HCT116 (cell line): ENCODE results near the gene CTSW. TPM values are rescaled to one million over a fixed set of nuclear protein-coding genes. Genes with fewer than 3 reads are reported as not detected.

ENCODE experiments used
- ATAC-seq: fragments of 200-7000 bp; cut with Tn5 transposase; 2 replicates; pipeline ENCODE4 v1.9.1; 2020; ENCODE audit warnings: mild to moderate bottlenecking, moderate library complexity
- BruUV-seq: library from RNA; stranded (reverse); fragments of 400-500 nt; replicated peaks from 2 replicates; lab custom pipeline; 2021; lab: Mats Ljungman, UMichigan
- CTCF ChIA-PET: fragments of 300-600 bp; sonication (Branson Sonifier 250); formaldehyde crosslinking; loops from one replicate; lab custom pipeline; 2021; ENCODE audit warnings: antibody characterized with exemption; lab: Charles Lee
- POLR2A ChIA-PET: fragments of 300-600, 350-600 bp; sonication (Branson Sonifier 250); formaldehyde crosslinking; loops from one replicate; lab custom pipeline; 2021; ENCODE audit warnings: antibody characterized with exemption; lab: Charles Lee
- RAD21 ChIA-PET, 2 experiments: fragments of 300-600 bp; sonication (Branson Sonifier 250); formaldehyde crosslinking; loops; one replicate each; lab custom pipeline; 2023; ENCODE audit warnings: low total read pairs in 2 of 2; ENCODE audit not compliant: uncharacterized antibody in 2 of 2, unreplicated experiment in 2 of 2, low non-redundant PET in 1 of 2; lab: Charles Lee
- DNase-seq: peaks from one replicate; pipeline ENCODE4 v3.0.0-alpha.2; 2010; ENCODE audit warnings: low read depth, low spot score
- H2AFZ ChIP-seq: fragments of 200-600 bp; shearing (Covaris generic), sonication (generic); 2 replicates; pipeline ENCODE4 v1.6.1; 2017; ENCODE audit warnings: low read depth, mixed run types, mixed read lengths, antibody characterized with exemption, low read length; ENCODE audit not compliant: poor library complexity, severe bottlenecking
- H3K27ac ChIP-seq: 2 replicates; pipeline ENCODE4 v1.5.1; 2012; ENCODE audit warnings: low read depth, low read length
- H3K27me3 ChIP-seq: fragments of 200-600 bp; sonication (generic); 2 replicates; pipeline ENCODE4 v1.6.1; 2016; ENCODE audit warnings: mixed run types, low read length, mixed read lengths; ENCODE audit not compliant: insufficient read depth
- H3K36me3 ChIP-seq, 2 experiments: fragments of 200-500 bp in 1 of 2; fragments of 200-600 bp in 1 of 2; sonication (Bioruptor generic) in 1 of 2; sonication (generic) in 1 of 2; 2 replicates each; pipeline versions ENCODE4 v1.5.1 to v1.6.1; 2014 to 2016; ENCODE audit warnings: low read length in 2 of 2, inconsistent platforms in 1 of 2, mixed read lengths in 1 of 2, mixed run types in 1 of 2; ENCODE audit not compliant: insufficient read depth in 2 of 2, control insufficient read depth in 1 of 2
- H3K4me1 ChIP-seq, 2 experiments: fragments of 200-600 bp in 1 of 2; sonication (generic) in 1 of 2; 2 replicates each; pipeline versions ENCODE4 v1.5.1 to v1.6.1; 2012 to 2017; ENCODE audit warnings: low read length in 2 of 2, inconsistent platforms in 1 of 2, mild to moderate bottlenecking in 1 of 2, mixed read lengths in 1 of 2, mixed run types in 1 of 2, moderate library complexity in 1 of 2; ENCODE audit not compliant: insufficient read depth in 2 of 2, control insufficient read depth in 1 of 2
- H3K4me2 ChIP-seq: fragments of 200-600 bp; sonication (generic); 2 replicates; pipeline ENCODE4 v1.6.1; 2017; ENCODE audit warnings: mixed run types, low read length, mixed read lengths
- H3K4me3 ChIP-seq, 2 experiments: fragments of 200-600 bp in 1 of 2; sonication (generic) in 1 of 2; replicated peaks in 1 of 2; 2 replicates each; pipeline ENCODE4 v1.5.1; 2011 to 2016; ENCODE audit warnings: low read length in 2 of 2, control low read depth in 1 of 2, low read depth in 1 of 2, mild to moderate bottlenecking in 1 of 2, mixed read lengths in 1 of 2, mixed run types in 1 of 2
- H3K79me2 ChIP-seq: fragments of 200-600 bp; sonication (generic); 2 replicates; pipeline ENCODE4 v1.6.1; 2017; ENCODE audit warnings: mild to moderate bottlenecking, mixed run types, low read length, moderate library complexity, mixed read lengths; ENCODE audit not compliant: insufficient read depth
- H3K9ac ChIP-seq: fragments of 200-600 bp; sonication (generic); 2 replicates; pipeline ENCODE4 v1.6.1; 2016; ENCODE audit warnings: low read length, mixed read lengths
- H3K9me2 ChIP-seq: fragments of 200-600 bp; sonication (generic), shearing (Covaris generic); 2 replicates; pipeline ENCODE4 v1.6.1; 2017; ENCODE audit warnings: mixed run types, mild to moderate bottlenecking, moderate library complexity; ENCODE audit not compliant: insufficient read depth
- H3K9me3 ChIP-seq, 2 experiments: fragments of 200-500 bp in 1 of 2; fragments of 200-600 bp in 1 of 2; sonication (Bioruptor generic) in 1 of 2; sonication (generic) in 1 of 2; 2 replicates each; pipeline ENCODE4 v1.6.1; 2014 to 2017; ENCODE audit warnings: low read length in 2 of 2, mixed read lengths in 2 of 2, inconsistent platforms in 1 of 2, low read depth in 1 of 2, mild to moderate bottlenecking in 1 of 2, mixed run types in 1 of 2, moderate library complexity in 1 of 2; ENCODE audit not compliant: control insufficient read depth in 1 of 2, insufficient read depth in 1 of 2
- H4K20me1 ChIP-seq: fragments of 200-600 bp; sonication (generic), shearing (Covaris generic); 2 replicates; pipeline ENCODE4 v1.6.1; 2017; ENCODE audit warnings: mixed run types, mild to moderate bottlenecking, moderate library complexity; ENCODE audit not compliant: insufficient read depth
- CBX3 ChIP-seq: IDR thresholded peaks from 2 replicates; pipeline ENCODE4 v1.6.1; 2012; ENCODE audit warnings: low read depth
- ELF1 ChIP-seq: IDR thresholded peaks from 2 replicates; pipeline ENCODE4 v1.6.1; 2012; ENCODE audit warnings: low read depth, borderline replicate concordance
- FOSL1 ChIP-seq: IDR thresholded peaks from 2 replicates; pipeline ENCODE4 v1.6.1; 2012; ENCODE audit warnings: low read depth
- JUND ChIP-seq: IDR thresholded peaks from 2 replicates; pipeline ENCODE4 v1.6.1; 2012
- SIN3A ChIP-seq: IDR thresholded peaks from 2 replicates; pipeline ENCODE4 v1.6.1; 2012; ENCODE audit warnings: low read depth
- SRF ChIP-seq: IDR thresholded peaks from 2 replicates; pipeline ENCODE4 v1.6.1; 2012; ENCODE audit warnings: low read depth
- YY1 ChIP-seq: IDR thresholded peaks from 2 replicates; pipeline ENCODE4 v1.6.1; 2011; ENCODE audit warnings: low read length, low read depth, moderate library complexity, mild to moderate bottlenecking; ENCODE audit not compliant: insufficient replicate concordance; ENCODE audit errors: extremely low read depth
- ZNF274 ChIP-seq: fragments of 200-500 bp; sonication (Bioruptor generic); IDR thresholded peaks from 2 replicates; pipeline ENCODE4 v1.6.1; 2014; ENCODE audit warnings: mild to moderate bottlenecking, low read depth, low read length, inconsistent platforms
- intact Hi-C: fragments of 100-400 bp; cut with micrococcal nuclease; formaldehyde crosslinking; loops from 2 replicates; pipeline ENCODE4 v1.10.0; 2022
- total RNA-seq: library from RNA; stranded (reverse); gene quantifications from one replicate; pipeline ENCODE4 v1.2.1, GENCODE V29; 2021; ENCODE audit not compliant: unreplicated experiment
- TF ChIP-seq, protein P1 (sequence below), 3 experiments: fragments of 200-600 bp in 1 of 3; sonication (generic) in 1 of 3; IDR thresholded peaks in 2 of 3; conservative IDR thresholded peaks in 1 of 3; 2 replicates each; pipeline ENCODE4 v1.5.1; 2012 to 2017; ENCODE audit warnings: low read depth in 2 of 3, low read length in 2 of 3, antibody characterized with exemption in 1 of 3, borderline replicate concordance in 1 of 3, control low read depth in 1 of 3, mild to moderate bottlenecking in 1 of 3, mixed read lengths in 1 of 3, mixed run types in 1 of 3, moderate library complexity in 1 of 3; ENCODE audit not compliant: insufficient read depth in 1 of 3
- TF ChIP-seq, protein P2 (sequence below): IDR thresholded peaks from 2 replicates; pipeline ENCODE4 v1.6.1; 2011; ENCODE audit warnings: mild to moderate bottlenecking, low read length, moderate library complexity; ENCODE audit not compliant: insufficient replicate concordance; ENCODE audit errors: extremely low read depth
- TF ChIP-seq, protein P3 (sequence below): IDR thresholded peaks from 2 replicates; pipeline ENCODE4 v1.6.1; 2012; ENCODE audit warnings: low read depth

Gene CTSW
- total RNA-seq, 1 experiment from 2014 or later, result not detected

DNA sequence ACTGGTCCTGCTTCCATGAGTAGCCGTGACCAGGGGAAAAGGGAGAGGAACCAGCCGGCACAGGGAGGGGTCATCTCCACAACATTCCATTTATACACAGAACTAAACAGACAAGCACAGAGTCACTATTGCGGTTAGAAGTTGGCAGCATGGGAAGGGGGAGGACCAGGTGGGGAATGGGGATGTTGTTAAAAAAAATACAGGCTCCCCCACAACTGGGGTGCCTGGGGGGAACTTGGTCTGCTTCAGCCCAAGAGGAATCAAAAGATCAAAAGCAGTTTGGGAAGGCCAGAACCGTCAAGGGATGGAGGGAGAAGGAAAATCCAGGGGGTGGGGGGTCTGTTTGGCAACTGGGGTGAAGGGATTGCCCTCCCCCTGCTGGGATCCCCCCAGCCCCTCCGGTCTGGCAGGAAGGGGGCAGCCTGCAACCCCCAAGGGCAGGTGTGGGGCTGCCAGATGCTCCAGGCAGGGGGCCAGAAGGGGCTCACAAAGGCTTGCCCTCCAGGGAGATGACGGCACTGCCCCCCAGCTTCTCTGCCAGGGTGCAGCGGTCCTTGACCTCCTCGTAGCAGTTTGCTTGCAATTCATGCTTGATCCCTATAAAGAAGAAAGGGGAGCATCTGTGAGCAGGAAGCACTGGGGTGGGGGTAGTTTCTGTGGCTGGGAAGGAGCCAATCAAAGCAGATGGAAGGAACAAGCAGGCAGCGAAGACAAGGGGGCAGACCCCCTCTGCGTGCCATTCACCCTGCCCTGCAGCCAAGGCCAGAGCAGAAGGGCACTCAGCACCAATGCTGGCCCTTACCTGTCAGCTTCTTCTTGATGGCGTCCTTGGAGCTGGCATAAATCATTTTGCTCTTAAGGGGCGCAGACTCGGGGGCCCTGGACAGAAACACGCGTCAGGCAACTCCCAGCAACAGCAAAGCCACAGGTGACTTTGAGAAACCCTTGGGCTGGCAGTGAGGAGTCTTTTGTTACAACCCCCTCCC, 24.5 kb upstream of the CTSW start (continued):
- TF ChIP-seq JUND, result no peak
- TF ChIP-seq, protein P1, sequence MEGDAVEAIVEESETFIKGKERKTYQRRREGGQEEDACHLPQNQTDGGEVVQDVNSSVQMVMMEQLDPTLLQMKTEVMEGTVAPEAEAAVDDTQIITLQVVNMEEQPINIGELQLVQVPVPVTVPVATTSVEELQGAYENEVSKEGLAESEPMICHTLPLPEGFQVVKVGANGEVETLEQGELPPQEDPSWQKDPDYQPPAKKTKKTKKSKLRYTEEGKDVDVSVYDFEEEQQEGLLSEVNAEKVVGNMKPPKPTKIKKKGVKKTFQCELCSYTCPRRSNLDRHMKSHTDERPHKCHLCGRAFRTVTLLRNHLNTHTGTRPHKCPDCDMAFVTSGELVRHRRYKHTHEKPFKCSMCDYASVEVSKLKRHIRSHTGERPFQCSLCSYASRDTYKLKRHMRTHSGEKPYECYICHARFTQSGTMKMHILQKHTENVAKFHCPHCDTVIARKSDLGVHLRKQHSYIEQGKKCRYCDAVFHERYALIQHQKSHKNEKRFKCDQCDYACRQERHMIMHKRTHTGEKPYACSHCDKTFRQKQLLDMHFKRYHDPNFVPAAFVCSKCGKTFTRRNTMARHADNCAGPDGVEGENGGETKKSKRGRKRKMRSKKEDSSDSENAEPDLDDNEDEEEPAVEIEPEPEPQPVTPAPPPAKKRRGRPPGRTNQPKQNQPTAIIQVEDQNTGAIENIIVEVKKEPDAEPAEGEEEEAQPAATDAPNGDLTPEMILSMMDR (IDR thresholded peaks at IDR 0.05 in 2 of 3, conservative IDR thresholded peaks at IDR 0.05 in 1 of 3; ENCODE audit: borderline replicate concordance in 1 of 3, insufficient read depth in 1 of 3, low read depth in 2 of 3, low read length in 2 of 3), result no peak
- TF ChIP-seq SRF, result no peak
- no peak for TF ChIP-seq CBX3
- TF ChIP-seq, protein P2, sequence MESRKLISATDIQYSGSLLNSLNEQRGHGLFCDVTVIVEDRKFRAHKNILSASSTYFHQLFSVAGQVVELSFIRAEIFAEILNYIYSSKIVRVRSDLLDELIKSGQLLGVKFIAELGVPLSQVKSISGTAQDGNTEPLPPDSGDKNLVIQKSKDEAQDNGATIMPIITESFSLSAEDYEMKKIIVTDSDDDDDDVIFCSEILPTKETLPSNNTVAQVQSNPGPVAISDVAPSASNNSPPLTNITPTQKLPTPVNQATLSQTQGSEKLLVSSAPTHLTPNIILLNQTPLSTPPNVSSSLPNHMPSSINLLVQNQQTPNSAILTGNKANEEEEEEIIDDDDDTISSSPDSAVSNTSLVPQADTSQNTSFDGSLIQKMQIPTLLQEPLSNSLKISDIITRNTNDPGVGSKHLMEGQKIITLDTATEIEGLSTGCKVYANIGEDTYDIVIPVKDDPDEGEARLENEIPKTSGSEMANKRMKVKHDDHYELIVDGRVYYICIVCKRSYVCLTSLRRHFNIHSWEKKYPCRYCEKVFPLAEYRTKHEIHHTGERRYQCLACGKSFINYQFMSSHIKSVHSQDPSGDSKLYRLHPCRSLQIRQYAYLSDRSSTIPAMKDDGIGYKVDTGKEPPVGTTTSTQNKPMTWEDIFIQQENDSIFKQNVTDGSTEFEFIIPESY, result no peak
- no peak for TF ChIP-seq FOSL1

DNA sequence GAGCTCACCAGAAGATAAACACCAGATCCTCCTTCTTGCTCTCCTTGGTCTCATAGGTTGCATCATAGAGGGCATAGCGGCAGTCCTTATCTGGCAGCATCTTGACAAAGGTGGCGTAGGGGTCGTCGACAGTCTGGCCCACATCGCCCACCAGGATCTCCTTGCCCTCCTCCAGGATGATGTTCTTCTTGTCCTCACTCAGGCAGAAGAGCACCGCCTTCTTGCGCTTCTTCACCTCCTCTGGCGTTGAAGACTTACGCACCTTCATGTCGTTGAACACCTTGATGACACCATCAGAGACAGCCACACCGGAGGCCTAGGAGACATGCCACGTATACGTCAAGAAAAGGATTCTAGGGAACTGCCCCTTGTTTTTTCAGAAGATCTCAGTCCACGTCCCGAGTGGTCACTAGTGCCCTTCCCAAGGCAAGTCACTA, 23.7 kb upstream of the CTSW start:
- Histone ChIP-seq H3K36me3 (peaks cover 31 to 56% of the 10 kb centered on the region in 2 experiments), H4K20me1 (peaks cover 15% of the 10 kb centered on the region; the same call in 1 of the 2 replicates), H3K9me3 (no peaks in the 10 kb centered on the region; a peak in 1 of 4 replicates), H3K4me3 (peak overlapping the region; percentile 85 to 100), H3K79me2 (peaks cover 44% of the 10 kb centered on the region), H3K9ac (peak overlapping the region; percentile 87; the same call in 1 of the 2 replicates), H3K27ac (0 out of 2 replicates have a peak overlapping the region, but pooled peaks have one; percentile 97), H3K9me2 (no peaks in the 10 kb centered on the region), H3K27me3 (no peaks in the 10 kb centered on the region), H3K4me1 (peaks cover 14 to 32% of the 10 kb centered on the region in 2 experiments), H3K4me2 (peak overlapping the region; percentile 77), H2AFZ (no peak overlapping the region)
- DNase-seq, result no peak
- RAD21 ChIA-PET, result no interaction called here
- ATAC-seq, result no peak
- CTCF ChIA-PET, result no interaction called here
- intact Hi-C loops, result no loop called here
- no TSS peak for BruUV-seq
- POLR2A ChIA-PET, result no interaction called here
- TF ChIP-seq, protein P3, sequence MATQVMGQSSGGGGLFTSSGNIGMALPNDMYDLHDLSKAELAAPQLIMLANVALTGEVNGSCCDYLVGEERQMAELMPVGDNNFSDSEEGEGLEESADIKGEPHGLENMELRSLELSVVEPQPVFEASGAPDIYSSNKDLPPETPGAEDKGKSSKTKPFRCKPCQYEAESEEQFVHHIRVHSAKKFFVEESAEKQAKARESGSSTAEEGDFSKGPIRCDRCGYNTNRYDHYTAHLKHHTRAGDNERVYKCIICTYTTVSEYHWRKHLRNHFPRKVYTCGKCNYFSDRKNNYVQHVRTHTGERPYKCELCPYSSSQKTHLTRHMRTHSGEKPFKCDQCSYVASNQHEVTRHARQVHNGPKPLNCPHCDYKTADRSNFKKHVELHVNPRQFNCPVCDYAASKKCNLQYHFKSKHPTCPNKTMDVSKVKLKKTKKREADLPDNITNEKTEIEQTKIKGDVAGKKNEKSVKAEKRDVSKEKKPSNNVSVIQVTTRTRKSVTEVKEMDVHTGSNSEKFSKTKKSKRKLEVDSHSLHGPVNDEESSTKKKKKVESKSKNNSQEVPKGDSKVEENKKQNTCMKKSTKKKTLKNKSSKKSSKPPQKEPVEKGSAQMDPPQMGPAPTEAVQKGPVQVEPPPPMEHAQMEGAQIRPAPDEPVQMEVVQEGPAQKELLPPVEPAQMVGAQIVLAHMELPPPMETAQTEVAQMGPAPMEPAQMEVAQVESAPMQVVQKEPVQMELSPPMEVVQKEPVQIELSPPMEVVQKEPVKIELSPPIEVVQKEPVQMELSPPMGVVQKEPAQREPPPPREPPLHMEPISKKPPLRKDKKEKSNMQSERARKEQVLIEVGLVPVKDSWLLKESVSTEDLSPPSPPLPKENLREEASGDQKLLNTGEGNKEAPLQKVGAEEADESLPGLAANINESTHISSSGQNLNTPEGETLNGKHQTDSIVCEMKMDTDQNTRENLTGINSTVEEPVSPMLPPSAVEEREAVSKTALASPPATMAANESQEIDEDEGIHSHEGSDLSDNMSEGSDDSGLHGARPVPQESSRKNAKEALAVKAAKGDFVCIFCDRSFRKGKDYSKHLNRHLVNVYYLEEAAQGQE, result no peak
- TF ChIP-seq, protein P1 (IDR thresholded peaks at IDR 0.05 in 2 of 3, conservative IDR thresholded peaks at IDR 0.05 in 1 of 3; ENCODE audit: borderline replicate concordance in 1 of 3, insufficient read depth in 1 of 3, low read depth in 2 of 3, low read length in 2 of 3), result no peak
- TF ChIP-seq SIN3A (no peak), ZNF274 (no peak), YY1 (no peak), CBX3 (no peak), ELF1 (no peak)
